Ureter (tissue), 1 donor: ENCODE measurements around the gene SOBP. TPM values are rescaled to one million over a fixed set of nuclear protein-coding genes. Genes with fewer than 3 reads are reported as not detected.

ENCODE experiments used
- DNase-seq: peaks from one replicate; pipeline ENCODE4 v3.0.0-alpha.2; 2020; ENCODE audit warnings: low spot score
- total RNA-seq: library from RNA; stranded (reverse); gene quantifications from one replicate; pipeline ENCODE4 v1.2.4, GENCODE V29; 2023
- donor health status: DM: yes; HTN: yes; CAD: no.

Gene SOBP
- total RNA-seq, 1 donor from 2014 or later: 12.6 TPM

DNA sequence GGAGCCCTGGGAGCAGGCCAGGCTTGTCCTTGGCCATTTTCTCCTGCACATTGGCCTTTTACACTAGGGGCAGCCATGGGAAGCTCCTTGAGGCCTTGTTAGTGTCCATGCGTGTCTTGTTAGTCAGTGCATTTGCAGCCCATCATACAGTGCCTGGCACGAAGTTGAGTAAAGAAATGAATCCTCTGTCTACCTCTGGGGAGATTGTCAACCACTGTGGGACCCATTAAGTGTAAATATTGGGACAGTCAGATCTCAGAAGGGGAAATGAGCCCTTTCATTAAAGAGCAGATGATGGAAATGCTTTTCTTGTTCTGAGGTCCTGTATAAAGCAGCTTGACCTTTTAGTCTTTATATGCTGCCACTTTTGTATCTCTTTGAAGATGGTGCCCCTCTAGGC is 33.9 kb downstream of the SOBP start:
- DNase-seq: no peak

GRCh38 chr6:107524626-107525025 is 34.7 kb downstream of the SOBP start:
- no peak for DNase-seq

GRCh38 chr6:107531868-107532267 is 42.0 kb downstream of the SOBP start:
- DNase-seq: no peak

DNA sequence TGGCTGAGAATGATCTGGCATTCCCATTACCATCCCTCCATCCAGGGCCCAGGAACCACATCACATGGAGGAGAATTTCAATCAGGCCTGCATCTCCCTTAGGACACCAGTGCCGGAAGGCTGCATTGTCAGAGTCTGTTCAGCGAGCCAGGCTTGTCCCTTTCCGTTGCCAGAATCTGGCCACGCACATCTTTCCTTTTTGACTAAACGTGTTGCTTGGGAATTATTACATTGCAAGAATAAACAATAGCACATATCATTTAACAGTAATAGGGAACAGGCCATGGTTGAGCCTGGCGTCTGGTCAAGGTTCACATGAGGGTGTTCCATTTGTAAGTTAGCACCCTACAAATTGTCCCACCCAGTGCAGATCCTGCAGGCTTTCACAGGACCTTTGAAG is 42.8 kb downstream of the SOBP start:
- no peak for DNase-seq

DNA sequence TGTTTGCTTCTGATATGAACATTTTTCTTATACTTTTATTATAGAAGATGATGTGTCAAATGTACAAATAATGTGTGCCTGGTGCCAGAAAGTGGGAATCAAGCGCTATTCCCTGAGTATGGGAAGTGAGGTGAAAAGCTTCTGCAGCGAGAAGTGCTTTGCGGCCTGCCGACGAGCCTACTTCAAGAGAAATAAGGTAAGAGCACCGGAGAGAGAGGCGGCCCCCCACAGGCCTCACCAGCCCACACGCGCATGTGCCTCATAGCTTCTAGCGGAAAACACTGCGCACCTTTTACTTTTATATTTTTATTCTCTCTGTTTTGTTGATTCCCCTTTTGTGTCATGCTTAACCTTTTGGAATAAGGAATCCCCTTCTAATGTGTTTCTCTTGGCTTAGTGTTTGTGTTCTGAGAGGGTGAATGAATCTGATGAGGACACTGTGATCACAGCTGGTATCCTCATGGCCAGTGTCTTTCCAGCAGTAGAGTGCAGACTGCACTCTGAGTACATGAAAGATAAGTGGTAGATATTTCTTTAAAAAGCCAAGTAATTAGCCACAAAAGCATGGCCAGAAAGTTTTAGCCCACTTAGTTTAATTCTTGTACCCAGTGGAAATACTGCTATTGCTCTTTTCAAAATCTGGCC is 43.6 kb downstream of the SOBP start:
- no peak for DNase-seq

GRCh38 chr6:107534571-107535141 is 44.7 kb downstream of the SOBP start:
- no peak for DNase-seq

GRCh38 chr6:107535626-107536025 is 45.7 kb downstream of the SOBP start:
- DNase-seq: no peak

DNA sequence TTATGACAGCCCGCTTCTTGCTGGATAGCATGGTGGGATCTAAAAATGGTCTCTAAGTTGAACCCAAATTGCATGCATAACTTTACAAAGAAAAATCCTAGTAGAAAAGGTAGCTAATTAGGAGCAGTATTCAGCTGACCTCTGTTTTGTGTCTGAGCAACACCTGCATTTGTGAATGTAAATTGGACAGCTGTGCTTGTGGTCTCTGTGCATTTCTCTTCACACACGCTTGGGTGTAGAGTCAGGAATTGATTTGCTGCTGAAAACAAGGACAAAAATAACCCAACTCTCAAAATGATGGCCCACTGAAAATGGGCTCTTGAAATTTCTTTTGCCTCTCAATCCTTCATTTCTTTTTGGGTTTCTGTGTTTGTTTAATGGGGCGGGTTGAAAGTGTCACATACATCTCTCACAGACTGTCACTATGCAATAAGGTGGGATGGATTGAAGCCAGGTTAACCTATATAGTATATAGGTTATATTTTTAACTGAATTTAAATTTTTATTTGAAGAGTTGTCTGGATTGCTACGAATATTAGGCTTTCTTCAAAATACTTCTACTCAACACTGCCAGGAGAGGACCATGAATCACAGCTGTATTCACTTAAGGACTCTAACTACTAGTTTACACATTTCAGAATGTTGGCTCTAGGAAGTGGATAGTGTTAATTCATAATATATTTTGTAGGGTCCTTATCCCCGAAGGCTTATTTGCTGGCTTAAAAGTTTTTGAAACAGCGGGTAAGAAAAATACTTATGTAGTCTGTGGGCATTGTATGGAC is 46.5 kb downstream of the SOBP start:
- DNase-seq: no peak

DNA sequence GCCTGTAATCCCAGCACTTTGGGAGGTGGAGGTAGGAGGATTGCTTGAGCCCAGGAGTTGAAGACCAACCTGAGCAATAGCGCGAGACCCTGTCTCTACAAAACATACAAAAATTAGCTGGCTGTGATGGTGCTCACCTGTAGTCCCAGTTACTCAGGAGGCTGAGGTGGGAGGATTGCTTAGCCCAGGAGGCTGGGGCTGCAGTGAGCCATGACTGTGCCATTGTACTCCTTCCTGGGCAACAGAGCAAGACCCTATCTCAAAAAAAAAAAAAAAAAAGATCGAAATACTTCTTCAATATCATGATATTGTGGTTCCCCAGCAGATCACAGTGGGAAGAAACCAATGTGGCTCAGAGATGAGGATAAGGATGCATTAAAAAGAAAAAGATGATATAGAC is 47.6 kb downstream of the SOBP start:
- DNase-seq: no peak

- no peak for DNase-seq
These were observed 49.0 kb downstream of the SOBP start for GRCh38 chr6:107538856-107539387.

- DNase-seq: no peak
These were observed 49.5 kb downstream of the SOBP start for GRCh38 chr6:107539409-107539808.

- no peak for DNase-seq
These were observed 50.0 kb downstream of the SOBP start for GRCh38 chr6:107539849-107540464.

DNA sequence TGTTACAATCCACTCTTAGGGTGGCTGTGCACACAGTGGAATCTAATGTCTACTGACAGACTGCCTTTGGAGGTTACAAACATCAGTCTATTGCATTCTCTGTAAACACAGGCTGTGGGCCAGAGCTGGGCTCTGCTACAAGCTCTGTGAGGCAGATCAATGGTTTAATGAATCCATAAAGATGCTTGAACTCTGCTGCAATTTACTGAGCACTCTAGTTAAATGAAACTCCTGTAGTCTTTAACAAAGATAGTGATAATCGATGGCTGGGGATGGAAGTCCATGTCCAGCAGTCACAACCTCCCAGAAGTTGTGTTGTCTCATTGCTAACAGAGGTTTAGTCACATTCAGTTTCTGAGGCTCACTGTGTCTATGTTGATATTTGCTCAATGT is 50.5 kb downstream of the SOBP start:
- no peak for DNase-seq

DNA sequence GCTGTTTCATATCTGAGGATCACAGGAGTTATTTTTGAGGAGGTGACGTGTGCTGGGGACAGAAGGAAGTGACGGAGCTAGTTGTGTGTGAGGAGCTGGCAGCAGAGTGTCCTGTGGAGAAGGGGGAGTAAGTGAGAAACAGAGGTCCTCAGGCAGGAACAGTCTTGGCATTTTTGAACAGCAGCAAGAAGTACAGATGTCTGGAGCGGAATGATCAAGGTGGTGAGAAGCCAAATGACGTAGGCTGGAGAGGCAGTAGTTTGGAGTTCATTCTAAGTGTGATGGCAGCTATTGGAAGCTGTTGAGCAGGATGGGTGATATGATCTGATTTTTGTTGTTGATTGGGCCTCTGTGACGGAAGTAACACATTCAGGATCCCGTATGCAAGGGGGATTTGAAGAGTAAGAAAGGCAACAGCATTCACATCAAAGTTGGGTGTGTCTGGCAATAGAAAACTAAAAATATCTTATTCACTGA is 52.3 kb downstream of the SOBP start:
- DNase-seq: no peak

DNA sequence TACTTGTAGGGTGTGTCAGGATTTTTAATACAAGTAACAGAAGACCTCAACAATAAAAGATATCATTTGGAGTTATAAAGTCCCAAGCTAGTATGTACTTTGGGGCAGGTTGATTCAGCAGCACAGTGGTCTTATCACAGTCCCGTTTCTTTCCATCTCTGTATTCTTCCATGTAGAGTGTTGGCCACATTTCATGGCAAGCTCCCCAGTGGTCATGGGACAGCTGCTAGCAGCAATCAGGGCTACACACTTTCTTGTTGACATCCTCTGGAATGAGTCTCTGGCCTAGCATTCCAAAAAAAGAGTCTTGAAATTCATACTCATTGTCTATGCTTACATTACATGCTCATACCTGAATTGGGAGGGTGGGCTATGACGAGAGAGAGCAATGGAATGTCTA is 53.2 kb downstream of the SOBP start:
- no peak for DNase-seq

GRCh38 chr6:107543567-107543966 is 53.6 kb downstream of the SOBP start:
- DNase-seq: no peak

DNA sequence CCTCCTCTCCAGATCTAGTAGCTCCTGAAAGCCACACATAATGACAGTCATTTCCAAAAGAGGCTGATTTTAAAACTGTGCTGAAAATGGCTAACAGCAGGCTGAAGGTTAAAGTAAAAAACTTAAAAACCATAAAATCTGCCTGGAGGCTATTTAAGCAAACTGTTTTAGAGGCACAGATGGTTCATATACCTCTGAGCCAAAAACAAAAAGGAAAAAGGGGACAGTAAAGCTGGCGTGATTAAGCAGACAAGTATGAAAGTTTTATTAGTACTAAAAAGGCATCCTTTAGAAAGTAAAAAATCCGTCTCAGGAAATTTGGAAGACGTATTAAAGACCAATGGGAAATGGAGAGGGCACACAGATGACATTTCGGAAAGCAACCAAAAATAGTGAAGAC is 55.8 kb downstream of the SOBP start:
- no peak for DNase-seq

DNA sequence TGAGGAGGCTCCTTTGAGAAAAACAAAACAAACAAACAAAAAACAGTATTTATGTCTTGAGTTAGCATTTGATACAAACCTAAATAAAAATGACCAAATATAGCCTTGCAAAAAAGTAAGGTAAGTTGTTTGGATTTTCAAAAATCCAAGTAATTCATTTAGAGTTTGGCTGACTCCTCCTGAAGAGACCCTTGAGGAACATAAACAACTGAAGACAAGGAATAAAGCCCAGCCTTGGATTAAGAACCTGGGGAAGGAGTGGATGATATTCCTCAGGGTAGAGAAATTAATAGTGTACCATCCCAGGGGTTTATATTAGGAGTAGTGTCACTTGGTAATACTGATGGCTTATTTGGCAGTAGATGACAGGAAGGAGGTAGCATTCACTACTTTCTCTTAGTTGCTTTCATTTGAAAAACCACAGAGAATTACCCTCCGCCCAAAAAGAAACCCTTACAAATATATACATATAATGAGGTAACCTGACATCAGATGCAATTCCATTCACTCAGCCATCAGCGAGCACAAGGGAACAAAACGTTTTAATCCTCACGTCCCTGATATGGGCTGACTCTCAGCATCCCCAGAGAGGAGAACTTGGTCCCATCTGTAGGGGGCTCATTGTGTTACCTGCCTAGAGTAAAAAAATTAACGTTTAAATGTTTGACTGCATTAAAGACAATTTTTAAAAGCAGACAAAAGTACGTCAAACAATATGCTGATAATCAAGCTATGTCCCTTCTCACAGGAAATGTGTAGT is 57.0 kb downstream of the SOBP start:
- DNase-seq: no peak

DNA sequence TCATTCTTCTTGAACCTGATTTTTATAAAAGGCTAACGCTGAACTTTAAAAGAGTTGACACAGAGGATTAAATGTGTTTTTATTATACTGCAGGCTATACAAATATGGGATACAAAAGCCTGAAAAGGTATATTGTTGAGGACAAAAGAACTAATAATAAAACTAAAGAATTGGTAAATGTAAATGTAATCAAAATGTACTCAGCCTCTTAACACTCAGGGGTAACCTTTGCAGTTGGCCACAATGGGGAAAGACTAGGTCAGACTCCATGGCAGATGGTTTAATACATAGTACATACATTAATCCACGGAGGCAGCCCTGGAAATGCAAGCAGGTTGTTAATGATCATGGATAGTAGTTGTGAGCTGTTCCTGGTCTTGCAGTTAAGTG is 57.5 kb downstream of the SOBP start:
- DNase-seq: no peak

GRCh38 chr6:107550241-107550840 is 60.4 kb downstream of the SOBP start:
- no peak for DNase-seq

DNA sequence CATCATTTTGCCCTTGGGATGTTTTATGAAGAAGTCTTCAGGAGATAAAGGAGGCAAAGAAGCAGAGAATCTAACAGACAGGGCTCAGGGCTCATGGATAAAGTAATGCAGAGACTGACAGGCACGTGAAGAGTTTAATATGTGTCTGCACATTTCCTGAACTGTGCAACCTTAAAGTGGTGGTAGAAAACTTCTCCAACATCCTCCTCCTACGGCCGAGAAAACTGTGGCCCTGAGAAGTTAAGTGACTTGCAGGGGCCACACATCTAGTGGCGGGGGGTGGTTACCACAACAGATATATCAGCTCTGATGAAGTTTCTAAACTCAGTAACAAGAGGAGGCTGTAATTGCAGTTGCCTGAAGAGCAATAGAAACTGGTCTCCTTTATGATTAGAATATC is 61.0 kb downstream of the SOBP start:
- DNase-seq: no peak
